SK-N-MC (cell line): ENCODE data around the gene RGMA.

Experiments
- EZH2 ChIP-seq: fragments of 200-600 bp; sonication (generic); IDR thresholded peaks from one replicate; pipeline ENCODE4 v1.6.1; 2017; ENCODE audit warnings: antibody characterized with exemption
- FOXP2 ChIP-seq: optimal IDR thresholded peaks from 2 replicates; pipeline ENCODE3; 2011; ENCODE audit warnings: mild to moderate bottlenecking, moderate library complexity; ENCODE audit not compliant: insufficient read depth; ENCODE audit errors: extremely low read length, control extremely low read depth
- POLR2AphosphoS5 ChIP-seq: IDR thresholded peaks from 2 replicates; pipeline ENCODE4 v1.6.1; 2012; ENCODE audit warnings: mild to moderate bottlenecking, low read depth, low read length, borderline replicate concordance

GRCh38 chr15:93041159-93041547 is 47.9 kb downstream of the RGMA start:
- TF ChIP-seq POLR2AphosphoS5 (no peak), EZH2 (no peak), FOXP2 (no peak)
